Nephron progenitor cell (in vitro differentiated cells): ENCODE results near the gene ALDH1L2.

Source experiments
- DNase-seq: peaks from one replicate; pipeline ENCODE4 v3.0.0; 2021
- H3K27ac Mint-ChIP-seq: 2 replicates; pipeline ENCODE4 v1.8.0; 2021; ENCODE audit warnings: mild to moderate bottlenecking, moderate library complexity, mixed read lengths
- H3K27me3 Mint-ChIP-seq: 2 replicates; pipeline ENCODE4 v1.8.0; 2021; ENCODE audit warnings: mild to moderate bottlenecking, low read depth, mixed read lengths; ENCODE audit not compliant: poor library complexity
- H3K36me3 Mint-ChIP-seq: 2 replicates; pipeline ENCODE4 v1.8.0; 2021; ENCODE audit warnings: low read depth, mixed read lengths
- H3K4me1 Mint-ChIP-seq: 2 replicates; pipeline ENCODE4 v1.8.0; 2021; ENCODE audit warnings: mixed read lengths
- H3K4me3 Mint-ChIP-seq: 2 replicates; pipeline ENCODE4 v1.8.0; 2021; ENCODE audit warnings: mild to moderate bottlenecking, moderate library complexity, mixed read lengths
- H3K9me3 Mint-ChIP-seq: 2 replicates; pipeline ENCODE4 v1.8.0; 2021; ENCODE audit warnings: mild to moderate bottlenecking, moderate library complexity, mixed read lengths
- TF ChIP-seq, protein P1 (sequence below): fragments of 200-600 bp; sonication (generic); IDR thresholded peaks from 2 replicates; pipeline ENCODE4 v1.5.0; 2021; ENCODE audit warnings: antibody characterized with exemption

ALDH1L2 gene

DNA sequence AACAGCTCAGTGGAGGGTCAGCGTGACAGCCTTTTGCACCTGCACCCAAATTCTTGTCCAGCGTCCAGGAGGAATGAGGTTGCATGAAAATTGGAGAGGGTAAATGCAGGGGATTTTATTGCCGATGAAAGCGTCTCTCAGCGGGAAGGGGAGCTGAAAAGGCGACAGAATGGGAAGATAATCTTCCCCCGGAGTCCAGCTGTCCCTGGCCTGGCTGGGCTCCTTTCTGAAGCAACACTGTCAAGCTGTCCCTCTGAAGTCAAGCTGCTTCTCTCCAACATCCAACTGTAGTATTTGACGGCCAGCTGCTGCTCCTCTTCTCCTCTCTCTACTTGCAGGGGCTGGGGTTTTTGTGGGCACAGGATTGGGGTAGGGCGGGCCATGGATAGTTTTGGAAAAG, 65.5 kb downstream of the ALDH1L2 start:
- Mint-ChIP-seq H3K27ac (no peak overlapping the region), H3K4me3 (no peak overlapping the region), H3K9me3 (peaks cover 1% of the 10 kb centered on the region), H3K4me1 (no peaks in the 10 kb centered on the region), H3K36me3 (peaks cover 33% of the 10 kb centered on the region), H3K27me3 (peaks cover 3% of the 10 kb centered on the region)
- TF ChIP-seq, protein P1, sequence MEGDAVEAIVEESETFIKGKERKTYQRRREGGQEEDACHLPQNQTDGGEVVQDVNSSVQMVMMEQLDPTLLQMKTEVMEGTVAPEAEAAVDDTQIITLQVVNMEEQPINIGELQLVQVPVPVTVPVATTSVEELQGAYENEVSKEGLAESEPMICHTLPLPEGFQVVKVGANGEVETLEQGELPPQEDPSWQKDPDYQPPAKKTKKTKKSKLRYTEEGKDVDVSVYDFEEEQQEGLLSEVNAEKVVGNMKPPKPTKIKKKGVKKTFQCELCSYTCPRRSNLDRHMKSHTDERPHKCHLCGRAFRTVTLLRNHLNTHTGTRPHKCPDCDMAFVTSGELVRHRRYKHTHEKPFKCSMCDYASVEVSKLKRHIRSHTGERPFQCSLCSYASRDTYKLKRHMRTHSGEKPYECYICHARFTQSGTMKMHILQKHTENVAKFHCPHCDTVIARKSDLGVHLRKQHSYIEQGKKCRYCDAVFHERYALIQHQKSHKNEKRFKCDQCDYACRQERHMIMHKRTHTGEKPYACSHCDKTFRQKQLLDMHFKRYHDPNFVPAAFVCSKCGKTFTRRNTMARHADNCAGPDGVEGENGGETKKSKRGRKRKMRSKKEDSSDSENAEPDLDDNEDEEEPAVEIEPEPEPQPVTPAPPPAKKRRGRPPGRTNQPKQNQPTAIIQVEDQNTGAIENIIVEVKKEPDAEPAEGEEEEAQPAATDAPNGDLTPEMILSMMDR: no peak
- no peak for DNase-seq

DNA sequence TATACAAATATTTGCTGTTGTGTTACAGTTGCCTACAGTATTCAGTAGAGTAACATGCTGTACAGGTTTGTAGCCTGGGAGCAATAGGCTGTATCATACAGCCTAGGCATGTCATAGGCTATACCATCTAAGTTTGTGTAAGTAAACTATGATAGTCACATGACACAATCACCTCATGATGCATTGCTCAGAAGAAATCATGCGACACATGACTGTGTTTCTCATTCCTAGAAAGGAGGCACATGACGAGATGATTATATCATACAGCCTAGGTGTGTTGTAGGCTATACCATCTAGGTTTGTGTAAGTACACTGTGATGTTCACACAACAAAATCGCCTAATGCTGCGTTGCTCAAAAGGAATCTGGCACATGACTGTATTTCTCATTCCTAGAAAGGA, 66.2 kb downstream of the ALDH1L2 start:
- TF ChIP-seq, protein P1: no peak
- Mint-ChIP-seq H3K4me3 (no peak overlapping the region), H3K36me3 (peaks cover 40% of the 10 kb centered on the region), H3K9me3 (peaks cover 9% of the 10 kb centered on the region), H3K4me1 (no peaks in the 10 kb centered on the region), H3K27me3 (peaks cover 3% of the 10 kb centered on the region), H3K27ac (no peak overlapping the region)
- DNase-seq: no peak

DNA sequence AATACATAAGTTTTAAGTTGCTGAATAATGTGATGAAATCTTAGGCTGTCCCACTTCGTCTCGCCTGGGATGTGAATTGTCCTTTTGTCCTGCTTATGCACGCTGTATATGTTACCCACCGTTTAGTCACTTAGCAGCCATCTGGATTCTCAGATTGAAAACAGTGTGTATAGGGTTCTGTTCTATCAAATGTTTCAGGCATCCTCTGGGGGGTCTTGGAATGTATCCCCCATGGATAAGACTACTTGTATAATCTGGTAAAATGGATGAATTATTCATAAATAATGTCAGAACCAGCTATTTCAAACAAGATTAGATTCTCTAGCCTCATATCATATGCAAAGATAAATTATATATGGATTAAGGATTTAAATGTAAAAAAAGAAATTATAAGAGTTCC, 68.7 kb downstream of the ALDH1L2 start:
- H3K27ac Mint-ChIP-seq: no peak overlapping the region
- no peak overlapping the region for H3K4me3 Mint-ChIP-seq
- peaks cover 65% of the 10 kb centered on the region for H3K36me3 Mint-ChIP-seq
- peaks cover 32% of the 10 kb centered on the region for H3K9me3 Mint-ChIP-seq
- TF ChIP-seq, protein P1: no peak
- peaks cover 4% of the 10 kb centered on the region for H3K27me3 Mint-ChIP-seq
- no peak for DNase-seq
- H3K4me1 Mint-ChIP-seq: no peaks in the 10 kb centered on the region

DNA sequence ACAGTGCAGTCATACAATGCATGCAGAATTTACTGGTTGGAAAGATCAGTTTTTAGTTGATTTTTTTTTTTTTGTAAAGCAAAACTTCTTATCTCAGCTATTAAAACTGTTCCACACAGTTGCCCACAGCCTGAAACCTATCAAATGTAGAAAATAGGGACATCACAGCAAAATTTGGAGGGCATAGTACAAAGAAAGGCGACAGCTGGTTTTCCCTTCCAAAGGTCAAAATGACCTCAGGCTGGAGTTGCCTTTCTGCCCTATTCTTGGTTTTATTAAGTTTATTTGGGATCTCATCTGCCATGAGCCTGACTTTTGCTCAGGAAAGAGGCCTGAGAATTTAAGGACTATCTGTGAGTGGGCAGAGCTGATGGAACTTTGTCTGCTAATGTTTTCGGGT, 69.7 kb downstream of the ALDH1L2 start:
- peaks cover 4% of the 10 kb centered on the region for H3K27me3 Mint-ChIP-seq
- DNase-seq: no peak
- H3K4me3 Mint-ChIP-seq: no peak overlapping the region
- TF ChIP-seq, protein P1: no peak
- H3K4me1 Mint-ChIP-seq: no peaks in the 10 kb centered on the region
- no peak overlapping the region for H3K27ac Mint-ChIP-seq
- peaks cover 42% of the 10 kb centered on the region for H3K9me3 Mint-ChIP-seq
- peaks cover 74% of the 10 kb centered on the region for H3K36me3 Mint-ChIP-seq

GRCh38 chr12:105013892-105014291, 70.4 kb downstream of the ALDH1L2 start:
- H3K4me1 Mint-ChIP-seq: no peaks in the 10 kb centered on the region
- TF ChIP-seq, protein P1: no peak
- peaks cover 4% of the 10 kb centered on the region for H3K27me3 Mint-ChIP-seq
- peaks cover 49% of the 10 kb centered on the region for H3K9me3 Mint-ChIP-seq
- no peak for DNase-seq
- peaks cover 81% of the 10 kb centered on the region for H3K36me3 Mint-ChIP-seq
- no peak overlapping the region for H3K4me3 Mint-ChIP-seq
- H3K27ac Mint-ChIP-seq: peak overlapping the region; percentile 66

GRCh38 chr12:105001476-105001875, 82.8 kb downstream of the ALDH1L2 start:
- peaks cover 5% of the 10 kb centered on the region for H3K9me3 Mint-ChIP-seq
- H3K4me1 Mint-ChIP-seq: peaks cover 8% of the 10 kb centered on the region
- no peak overlapping the region for H3K4me3 Mint-ChIP-seq
- peaks cover 97% of the 10 kb centered on the region for H3K36me3 Mint-ChIP-seq
- no peak overlapping the region for H3K27ac Mint-ChIP-seq
- no peaks in the 10 kb centered on the region for H3K27me3 Mint-ChIP-seq
- TF ChIP-seq, protein P1: no peak
- DNase-seq: no peak
